Liver (tissue), 9 donors: ENCODE results near the gene S100G. TPM values are rescaled to one million over a fixed set of nuclear protein-coding genes. Genes with fewer than 3 reads are reported as not detected.

Experiments used
- DNase-seq: peaks from one replicate; pipeline ENCODE4 v3.0.0-alpha.2; 2017; ENCODE audit warnings: low spot score
- H3K27ac ChIP-seq, 2 donors: one replicate each; pipeline ENCODE4 v1.7.0; 2013; ENCODE audit warnings: inconsistent platforms in 2 of 2, low read length in 2 of 2, control low read depth in 1 of 2, low read depth in 1 of 2, mild to moderate bottlenecking in 1 of 2
- H3K27me3 ChIP-seq, 4 donors: one replicate each; pipeline versions ENCODE4 v1.6.1 to v1.7.0; 2013; ENCODE audit warnings: low read length in 3 of 4, inconsistent platforms in 1 of 4, mild to moderate bottlenecking in 1 of 4, moderate library complexity in 1 of 4; ENCODE audit not compliant: control insufficient read depth in 4 of 4, insufficient read depth in 4 of 4
- H3K36me3 ChIP-seq, 4 donors: one replicate each; pipeline versions ENCODE4 v1.6.1 to v1.7.0; 2013; ENCODE audit warnings: low read length in 3 of 4, mild to moderate bottlenecking in 3 of 4, low read depth in 1 of 4, moderate library complexity in 1 of 4; ENCODE audit not compliant: control insufficient read depth in 4 of 4, insufficient read depth in 3 of 4
- H3K4me1 ChIP-seq, 4 donors: one replicate each; pipeline versions ENCODE4 v1.6.1 to v1.7.0; 2013; ENCODE audit warnings: low read length in 3 of 4, mild to moderate bottlenecking in 3 of 4, moderate library complexity in 1 of 4; ENCODE audit not compliant: control insufficient read depth in 4 of 4, insufficient read depth in 4 of 4
- H3K4me3 ChIP-seq, 3 donors: one replicate each; pipeline versions ENCODE4 v1.6.1 to v1.7.0; 2013; ENCODE audit warnings: low read length in 3 of 3, control low read depth in 1 of 3, low read depth in 1 of 3, mild to moderate bottlenecking in 1 of 3
- H3K9ac ChIP-seq, 2 donors: one replicate each; pipeline ENCODE4 v1.7.0; 2013; ENCODE audit warnings: low read length in 2 of 2, mild to moderate bottlenecking in 2 of 2, moderate library complexity in 2 of 2, control low read depth in 1 of 2, low read depth in 1 of 2
- H3K9me3 ChIP-seq, 4 donors: one replicate each; pipeline versions ENCODE4 v1.6.1 to v1.7.0; 2013; ENCODE audit warnings: low read length in 3 of 4; ENCODE audit not compliant: control insufficient read depth in 4 of 4
- CTCF ChIP-seq: fragments of 150-350 bp; IDR thresholded peaks from 2 replicates; pipeline ENCODE4 v1.5.1; 2017; ENCODE audit warnings: improper control_type of control experiment, low read depth, low read length; ENCODE audit not compliant: missing input control
- HNF4A ChIP-seq, 2 donors: conservative IDR thresholded peaks; 2 replicates each; pipeline ENCODE4 v1.6.1; 2016; ENCODE audit warnings: antibody characterized with exemption in 2 of 2, mild to moderate bottlenecking in 2 of 2
- HNF4G ChIP-seq: IDR thresholded peaks from 2 replicates; pipeline ENCODE4 v1.6.1; 2016; ENCODE audit warnings: antibody characterized with exemption
- JUND ChIP-seq, 2 donors: IDR thresholded peaks; 2 replicates each; pipeline ENCODE4 v1.6.1; 2016; ENCODE audit warnings: antibody characterized with exemption in 2 of 2
- MAX ChIP-seq: IDR thresholded peaks from 2 replicates; pipeline ENCODE4 v1.6.1; 2016; ENCODE audit warnings: antibody characterized with exemption
- RAD21 ChIP-seq, 2 donors: IDR thresholded peaks; 2 replicates each; pipeline ENCODE4 v1.6.1; 2016; ENCODE audit warnings: antibody characterized with exemption in 2 of 2, mild to moderate bottlenecking in 2 of 2
- REST ChIP-seq: IDR thresholded peaks from 2 replicates; pipeline ENCODE4 v1.6.1; 2016; ENCODE audit warnings: antibody characterized with exemption, mild to moderate bottlenecking
- SP1 ChIP-seq: IDR thresholded peaks from 2 replicates; pipeline ENCODE4 v1.6.1; 2018; ENCODE audit warnings: antibody characterized with exemption, mild to moderate bottlenecking
- YY1 ChIP-seq: IDR thresholded peaks from 2 replicates; pipeline ENCODE4 v1.6.1; 2016; ENCODE audit warnings: antibody characterized with exemption, mild to moderate bottlenecking
- ZBTB33 ChIP-seq: IDR thresholded peaks from 2 replicates; pipeline ENCODE4 v1.6.1; 2016; ENCODE audit warnings: antibody characterized with exemption
- WGBS: extraction: QIAGEN DNeasy Blood & Tissue Kit; methylation state at CpG from one replicate; pipeline ENCODE4 v1.1.7; 2013; 5-methylcytosine and 5-hydroxymethylcytosine counted together
- polyA plus RNA-seq, 2 donors: library from polyadenylated mRNA; stranded (reverse) in 1 of 2; unstranded in 1 of 2; fragments of 200-250 nt in 1 of 2; fragments of >200 nt in 1 of 2; fragmentation: Nextera tagmentation in 1 of 2; extraction: Ambion mirVana in 1 of 2; gene quantifications; one replicate each; pipeline versions ENCODE4 v1.2.1 to v1.2.3, GENCODE V29; 2013 to 2015
- total RNA-seq, 2 donors: library from RNA; depleted of rRNA; stranded (reverse); fragments of >200 nt; gene quantifications; one replicate each; pipeline ENCODE4 v1.2.3, GENCODE V29; 2014
- donor health status: healthy.
- donor health status: healthy.
- donor health status: healthy.
- donor health status: healthy.
- donor health status: healthy.

The S100G gene
- total and polyA plus RNA-seq, 4 donors = not detected

- TF ChIP-seq MAX (no peak), YY1 (no peak), RAD21 (IDR thresholded peaks at IDR 0.05) (no peak), SP1 (no peak), CTCF (no peak)
Measured at GRCh38 chrX:16651391-16652024, 1.6 kb downstream of the S100G start (continued).

GRCh38 chrX:16653424-16653823, 3.5 kb downstream of the S100G start:
- no peak overlapping the region for H3K9ac ChIP-seq
- H3K4me1 ChIP-seq = no peaks in the 10 kb centered on the region
- H3K9me3 ChIP-seq = no peaks in the 10 kb centered on the region
- no peak overlapping the region for H3K4me3 ChIP-seq
- 85% methylated on average over 7 of the region's 7 CpGs for WGBS
- no peaks in the 10 kb centered on the region for H3K27me3 ChIP-seq
- TF ChIP-seq CTCF (no peak), REST (no peak), ZBTB33 (no peak), HNF4G (no peak), HNF4A (conservative IDR thresholded peaks at IDR 0.05) (no peak), JUND (IDR thresholded peaks at IDR 0.05) (no peak)
- no peak for DNase-seq
- H3K27ac ChIP-seq = no peak overlapping the region
- no peaks in the 10 kb centered on the region for H3K36me3 ChIP-seq
